Measurements from ENCODE around the gene NTHL1.
"Not testable (repeated sequence)": the region's sequence is repeated elsewhere in the genome, so short reads cannot be mapped to it uniquely, and the experiment has no call there.

The NTHL1 gene

GRCh38 chr16:2039274-2040031 is 8.2 kb downstream of the NTHL1 start:
- Histone ChIP-seq H3K9me3 (ENCODE audit: control insufficient read depth, low read length) (no peaks in the 10 kb centered on the region), H3K4me3 (ENCODE audit: extremely low read depth, insufficient read depth, low read length, poor library complexity, severe bottlenecking) (no peak overlapping the region), H3K4me1 (ENCODE audit: control insufficient read depth, insufficient read depth, low read length, poor library complexity, severe bottlenecking) (peaks cover 29% of the 10 kb centered on the region), H3K27ac (ENCODE audit: low read depth, low read length, severe bottlenecking) (peak overlapping the region; percentile 23), H3K36me3 (ENCODE audit: control insufficient read depth, insufficient read depth, low read length) (peaks cover 27% of the 10 kb centered on the region)
- 89 to 91% methylated on average over 19 to 26 of the region's 29 CpGs for WGBS, 2 experiments (ENCODE audit: insufficient coverage in 2 of 2)

- peaks cover 34% of the 10 kb centered on the region for H3K4me1 ChIP-seq (ENCODE audit: control insufficient read depth, insufficient read depth, low read length, poor library complexity, severe bottlenecking)
Measured at GRCh38 chr16:2038382-2039231, 9.0 kb downstream of the NTHL1 start.

GRCh38 chr16:2037647-2038381 is 9.8 kb downstream of the NTHL1 start:
- Histone ChIP-seq H3K27ac (ENCODE audit: low read depth, low read length, severe bottlenecking) (no peak overlapping the region), H3K9me3 (ENCODE audit: control insufficient read depth, low read length) (no peaks in the 10 kb centered on the region), H3K4me3 (ENCODE audit: extremely low read depth, insufficient read depth, low read length, poor library complexity, severe bottlenecking) (no peak overlapping the region), H3K4me1 (ENCODE audit: control insufficient read depth, insufficient read depth, low read length, poor library complexity, severe bottlenecking) (peaks cover 41% of the 10 kb centered on the region), H3K36me3 (ENCODE audit: control insufficient read depth, insufficient read depth, low read length) (peaks cover 27% of the 10 kb centered on the region)
- WGBS, 2 experiments (ENCODE audit: insufficient coverage in 2 of 2): 92 to 96% methylated on average over 17 to 24 of the region's 29 CpGs

More at GRCh38 chr16:2038382-2039231, 9.0 kb downstream of the NTHL1 start:
- Histone ChIP-seq H3K4me3 (ENCODE audit: extremely low read depth, insufficient read depth, low read length, poor library complexity, severe bottlenecking) (no peak overlapping the region), H3K9me3 (ENCODE audit: control insufficient read depth, low read length) (no peaks in the 10 kb centered on the region), H3K36me3 (ENCODE audit: control insufficient read depth, insufficient read depth, low read length) (peaks cover 27% of the 10 kb centered on the region), H3K27ac (ENCODE audit: low read depth, low read length, severe bottlenecking) (no peak overlapping the region)
- 91 to 94% methylated on average over 32 to 35 of the region's 41 CpGs for WGBS, 2 experiments (ENCODE audit: insufficient coverage in 2 of 2)

- Histone ChIP-seq H3K36me3 (ENCODE audit: control insufficient read depth, insufficient read depth, low read length) (peaks cover 27% of the 10 kb centered on the region), H3K4me1 (ENCODE audit: control insufficient read depth, insufficient read depth, low read length, poor library complexity, severe bottlenecking) (peaks cover 48% of the 10 kb centered on the region), H3K4me3 (ENCODE audit: extremely low read depth, insufficient read depth, low read length, poor library complexity, severe bottlenecking) (no peak overlapping the region), H3K9me3 (ENCODE audit: control insufficient read depth, low read length) (no peaks in the 10 kb centered on the region), H3K27ac (ENCODE audit: low read depth, low read length, severe bottlenecking) (no peak overlapping the region)
- WGBS, 2 experiments (ENCODE audit: insufficient coverage in 2 of 2): 95 to 99% methylated on average over 9 to 14 of the region's 15 CpGs
Measured at GRCh38 chr16:2037115-2037514, 10.5 kb downstream of the NTHL1 start.

- WGBS, 2 experiments (ENCODE audit: insufficient coverage in 2 of 2): 96 to 98% methylated on average over 37 to 47 of the region's 47 CpGs
- Histone ChIP-seq H3K27ac (ENCODE audit: low read depth, low read length, severe bottlenecking) (peak overlapping the region; percentile 54), H3K36me3 (ENCODE audit: control insufficient read depth, insufficient read depth, low read length) (peaks cover 27% of the 10 kb centered on the region), H3K4me3 (ENCODE audit: extremely low read depth, insufficient read depth, low read length, poor library complexity, severe bottlenecking) (no peak overlapping the region), H3K4me1 (ENCODE audit: control insufficient read depth, insufficient read depth, low read length, poor library complexity, severe bottlenecking) (peaks cover 49% of the 10 kb centered on the region), H3K9me3 (ENCODE audit: control insufficient read depth, low read length) (no peaks in the 10 kb centered on the region)
Measured at GRCh38 chr16:2036200-2036966, 11.3 kb downstream of the NTHL1 start.

GRCh38 chr16:2035431-2036199 is 12.0 kb downstream of the NTHL1 start:
- 77 to 80% methylated on average over 31 to 34 of the region's 34 CpGs for WGBS, 2 experiments (ENCODE audit: insufficient coverage in 2 of 2)
- Histone ChIP-seq H3K4me3 (ENCODE audit: extremely low read depth, insufficient read depth, low read length, poor library complexity, severe bottlenecking) (no peak overlapping the region), H3K27ac (ENCODE audit: low read depth, low read length, severe bottlenecking) (peak overlapping the region; percentile 54), H3K4me1 (ENCODE audit: control insufficient read depth, insufficient read depth, low read length, poor library complexity, severe bottlenecking) (peaks cover 56% of the 10 kb centered on the region), H3K9me3 (ENCODE audit: control insufficient read depth, low read length) (no peaks in the 10 kb centered on the region), H3K36me3 (ENCODE audit: control insufficient read depth, insufficient read depth, low read length) (peaks cover 34% of the 10 kb centered on the region)

GRCh38 chr16:2034696-2035430 is 12.8 kb downstream of the NTHL1 start:
- H3K9me3 ChIP-seq (ENCODE audit: control insufficient read depth, low read length): no peaks in the 10 kb centered on the region
- peak overlapping the region; percentile 5 for H3K27ac ChIP-seq (ENCODE audit: low read depth, low read length, severe bottlenecking)
- WGBS, 2 experiments (ENCODE audit: insufficient coverage in 2 of 2): 98% methylated on average over 8 of the region's 17 CpGs; no CpG with 5 or more reads in 1 of the 2 experiments
- peaks cover 41% of the 10 kb centered on the region for H3K36me3 ChIP-seq (ENCODE audit: control insufficient read depth, insufficient read depth, low read length)
- no peak overlapping the region for H3K4me3 ChIP-seq (ENCODE audit: extremely low read depth, insufficient read depth, low read length, poor library complexity, severe bottlenecking)
- H3K4me1 ChIP-seq (ENCODE audit: control insufficient read depth, insufficient read depth, low read length, poor library complexity, severe bottlenecking): peaks cover 56% of the 10 kb centered on the region

- Histone ChIP-seq H3K36me3 (ENCODE audit: control insufficient read depth, insufficient read depth, low read length) (peaks cover 44% of the 10 kb centered on the region), H3K4me1 (ENCODE audit: control insufficient read depth, insufficient read depth, low read length, poor library complexity, severe bottlenecking) (peaks cover 48% of the 10 kb centered on the region), H3K27ac (ENCODE audit: low read depth, low read length, severe bottlenecking) (peak overlapping the region; percentile 89)
- H3K9me3 ChIP-seq (ENCODE audit: control insufficient read depth, low read length); H3K4me3 ChIP-seq (ENCODE audit: extremely low read depth, insufficient read depth, low read length, poor library complexity, severe bottlenecking): not testable (repeated sequence)
- WGBS, 2 experiments (ENCODE audit: insufficient coverage in 2 of 2): 68 to 90% methylated on average over 1 to 4 of the region's 32 CpGs
Measured at GRCh38 chr16:2033909-2034695, 13.5 kb downstream of the NTHL1 start.
